ENCODE measurements around the gene LRBA. TPM values are rescaled to one million over a fixed set of nuclear protein-coding genes. Genes with fewer than 3 reads are reported as not detected.

Gene LRBA
- total and polyA plus RNA-seq, 2 donors (not counting 3 experiments of a cell fraction or from before 2014, with no cell fraction given) = 18.0 to 35.1 TPM

DNA sequence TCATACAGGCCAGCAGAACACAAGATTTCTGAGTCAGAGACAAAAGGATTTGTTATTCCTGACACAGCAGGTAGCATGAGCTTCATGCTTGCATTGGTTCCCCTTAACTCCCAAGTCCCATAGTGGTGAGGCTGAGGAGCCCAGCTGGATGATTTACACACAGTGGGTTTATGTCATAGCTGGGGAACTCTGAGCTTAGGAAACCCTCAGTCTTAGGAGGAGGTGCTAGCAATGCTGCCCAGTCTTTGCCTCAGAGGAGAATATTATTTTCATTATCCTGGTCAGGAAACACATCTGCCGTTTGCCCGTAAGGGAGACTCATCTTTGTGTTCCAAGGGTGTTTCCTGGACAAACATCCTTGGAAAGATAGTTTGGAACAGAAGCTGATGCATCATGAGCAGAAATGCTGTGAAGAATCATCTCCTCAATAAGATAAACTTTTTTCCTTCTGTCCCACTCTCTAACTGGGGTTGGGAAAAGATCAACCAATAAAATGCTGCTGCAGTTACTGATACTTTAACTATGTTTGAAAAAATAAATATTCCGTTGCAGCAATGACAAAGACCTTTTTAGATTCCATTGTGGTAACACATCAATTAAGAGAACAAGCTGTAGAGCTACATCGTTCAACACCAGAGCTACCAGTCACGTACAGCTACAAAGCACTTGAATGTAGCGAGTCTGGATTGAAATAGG is 790.0 kb downstream of the LRBA start:
- ChIA-PET POLR2A (no interaction called here), CTCF (interaction anchor here (0.7 to 1.6 kb wide), 4 partner anchors 16 to 214 kb away, joined by 3 to 10 read pairs (median 6); no protein-coding TSS in a partner anchor)
- Histone ChIP-seq H3K27me3 (ENCODE audit: control insufficient read depth in 2 of 2, insufficient read depth in 2 of 2, low read length in 2 of 2) (no peaks in the 10 kb centered on the region), H3K4me1 (ENCODE audit: control insufficient read depth, extremely low read depth, insufficient read depth, low read length) (peaks cover 12% of the 10 kb centered on the region), H2AFZ (ENCODE audit: low read depth, low read length) (peak overlapping the region; percentile 1), H3K27ac (ENCODE audit: insufficient read depth, low read depth, low read length) (no peak overlapping the region), H3K9me1 (replicated peaks; ENCODE audit: control insufficient read depth, extremely low read depth, insufficient read depth, low read length) (no peaks in the 10 kb centered on the region), H4K20me1 (replicated peaks; ENCODE audit: control insufficient read depth, extremely low read depth, insufficient read depth, low read length) (no peaks in the 10 kb centered on the region), H3K36me3 (ENCODE audit: control insufficient read depth in 2 of 2, extremely low read depth in 1 of 2, insufficient read depth in 2 of 2, low read length in 2 of 2) (no peaks in the 10 kb centered on the region), H3K9me3 (replicated peaks; ENCODE audit: control insufficient read depth, insufficient read depth, low read length) (no peaks in the 10 kb centered on the region), H3K4me2 (ENCODE audit: insufficient read depth, low read length) (no peak overlapping the region), H3K4me3 (replicated peaks in 1 of 3; ENCODE audit: insufficient read depth in 1 of 3, low read depth in 1 of 3, low read length in 3 of 3) (no peak overlapping the region), H3K79me2 (ENCODE audit: control insufficient read depth, insufficient read depth, low read length) (no peaks in the 10 kb centered on the region), H3K9ac (replicated peaks; ENCODE audit: extremely low read depth, insufficient read depth, low read length) (no peak overlapping the region)
- no peak for DNase-seq (ENCODE audit: low read depth, low spot score)
- no TSS peak for BruUV-seq (replicated peaks)
- dilution Hi-C loops (cut with MboI; ENCODE audit: extremely low pct_ligation_motif_present, low sequenced_read_pairs) (no loop called here), intact Hi-C loops (cut with micrococcal nuclease) (no loop called here)
- TF ChIP-seq POLR2AphosphoS5 (IDR thresholded peaks at IDR 0.05; ENCODE audit: insufficient read depth, low read depth, low read length) (no peak), MYC (IDR thresholded peaks at IDR 0.05; ENCODE audit: low read depth, low read length) (no peak), FOS (IDR thresholded peaks at IDR 0.05; ENCODE audit: borderline replicate concordance, insufficient read depth, low read length) (no peak), CTCF (IDR thresholded peaks at IDR 0.05; ENCODE audit: extremely low read depth in 1 of 2, insufficient read depth in 1 of 2, low read depth in 1 of 2, low read length in 2 of 2) (no peak), POLR2A (IDR thresholded peaks at IDR 0.05; ENCODE audit: low read depth, low read length) (no peak), GATA2 (IDR thresholded peaks at IDR 0.05; ENCODE audit: insufficient read depth, insufficient read length, low read depth, low read length) (no peak), EZH2 (IDR thresholded peaks at IDR 0.05; ENCODE audit: borderline replicate concordance, low read depth, low read length, severe bottlenecking) (no peak), MAX (IDR thresholded peaks at IDR 0.05; ENCODE audit: insufficient read depth, insufficient read length) (no peak), JUN (IDR thresholded peaks at IDR 0.05; ENCODE audit: borderline replicate concordance, insufficient read depth, insufficient read length, low read depth) (no peak)
- FAIRE-seq = no peak
